ENCODE data around the gene TUBG1. TPM values are rescaled to one million over a fixed set of nuclear protein-coding genes. Genes with fewer than 3 reads are reported as not detected.

The TUBG1 gene
- total and polyA plus RNA-seq, 9 of the 15 experiments (the other 6 are each of a cell fraction or from before 2014, with no cell fraction given) = 33.1 to 147 (median 66.0) TPM

- Histone ChIP-seq H3K27me3 (ENCODE audit: control insufficient read depth in 2 of 2, insufficient read depth in 2 of 2, low read length in 2 of 2) (no peaks in the 10 kb centered on the region), H3K79me2 (ENCODE audit: control insufficient read depth, insufficient read depth, low read length) (peaks cover 36% of the 10 kb centered on the region), H4K20me1 (replicated peaks; ENCODE audit: control insufficient read depth, insufficient read depth, low read length) (no peaks in the 10 kb centered on the region), H3K9ac (ENCODE audit: insufficient read depth in 1 of 2, low read depth in 2 of 2, low read length in 2 of 2) (no peak overlapping the region), H3K36me3 (ENCODE audit: control insufficient read depth, insufficient read depth, low read length) (peaks cover 70% of the 10 kb centered on the region), H3K9me1 (ENCODE audit: control insufficient read depth, insufficient read depth, low read length) (no peaks in the 10 kb centered on the region), H3K4me2 (ENCODE audit: insufficient read depth, low read length) (no peak overlapping the region), H2AFZ (ENCODE audit: low read depth, low read length) (no peak overlapping the region), H3K4me3 (no peak overlapping the region), H3K4me1 (replicated peaks in 1 of 2; ENCODE audit: control insufficient read depth in 2 of 2, insufficient read depth in 2 of 2, low read length in 2 of 2) (peaks cover 20 to 24% of the 10 kb centered on the region in 2 experiments), H3K9me3 (replicated peaks; ENCODE audit: control insufficient read depth, insufficient read depth, low read depth, low read length) (no peaks in the 10 kb centered on the region), H3K27ac (ENCODE audit: extremely low read depth, low read depth, low read length) (no peak overlapping the region)
- in situ Hi-C loops (cut with MboI) = loop anchor here (10.0 kb wide), 1 partner anchor 345 kb away; no protein-coding TSS in a partner anchor
- TF ChIP-seq MEIS2 (IDR thresholded peaks at IDR 0.05; ENCODE audit: partially characterized antibody) (peak; percentile 51), PKNOX1 (IDR thresholded peaks at IDR 0.05) (peak; percentile 55), PBX2 (CRISPR knock-in tag; IDR thresholded peaks at IDR 0.05; ENCODE audit: low read depth) (no peak), PBX2 (tag; conservative IDR thresholded peaks at IDR 0.05; ENCODE audit: low read depth) (peak; percentile 72), STAT5A (IDR thresholded peaks at IDR 0.05; ENCODE audit: borderline replicate concordance, low read length) (no peak)
- TF ChIP-seq, protein P1, sequence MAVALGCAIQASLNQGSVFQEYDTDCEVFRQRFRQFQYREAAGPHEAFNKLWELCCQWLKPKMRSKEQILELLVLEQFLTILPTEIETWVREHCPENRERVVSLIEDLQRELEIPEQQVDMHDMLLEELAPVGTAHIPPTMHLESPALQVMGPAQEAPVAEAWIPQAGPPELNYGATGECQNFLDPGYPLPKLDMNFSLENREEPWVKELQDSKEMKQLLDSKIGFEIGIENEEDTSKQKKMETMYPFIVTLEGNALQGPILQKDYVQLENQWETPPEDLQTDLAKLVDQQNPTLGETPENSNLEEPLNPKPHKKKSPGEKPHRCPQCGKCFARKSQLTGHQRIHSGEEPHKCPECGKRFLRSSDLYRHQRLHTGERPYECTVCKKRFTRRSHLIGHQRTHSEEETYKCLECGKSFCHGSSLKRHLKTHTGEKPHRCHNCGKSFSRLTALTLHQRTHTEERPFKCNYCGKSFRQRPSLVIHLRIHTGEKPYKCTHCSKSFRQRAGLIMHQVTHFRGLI (CRISPR knock-in tag; IDR thresholded peaks at IDR 0.05) = no peak
- intact Hi-C loops (cut with micrococcal nuclease) = loop anchor here (5.0 kb wide), 1 partner anchor 182 kb away; the partner anchor contains the start of gene RAMP2
- ChIA-PET POLR2A (interaction anchor here (0.6 to 5.7 kb wide), 8 partner anchors 10 to 1570 kb away, joined by 3 to 58 read pairs (median 4); partner anchors contain the start of genes GHDC and MLX), CTCF (ENCODE audit: low intra/inter-chr PET ratio) (interaction anchor here (1.4 kb wide), 1 partner anchor 100 kb away, joined by 3 read pairs; no protein-coding TSS in a partner anchor)
- no peak for FAIRE-seq
- BruUV-seq (replicated peaks) = no TSS peak
- ATAC-seq = no peak
- DNase-seq (ENCODE audit: extremely low read depth in 1 of 4, low spot score in 3 of 4) = no peak
- 48% methylated on average over 2 of the region's 2 CpGs for WGBS (ENCODE audit: insufficient coverage, low coverage, missing lambda C conversion rate)
These were observed 29.5 kb upstream of the TUBG1 start for GRCh38 chr17:42579794-42580551.
